GM03348 (cell line): ENCODE data around the gene SH3BGRL.

Experiments
- DNase-seq: peaks from one replicate; pipeline ENCODE4 v3.0.0; 2012; ENCODE audit warnings: low spot score

The SH3BGRL gene

DNA sequence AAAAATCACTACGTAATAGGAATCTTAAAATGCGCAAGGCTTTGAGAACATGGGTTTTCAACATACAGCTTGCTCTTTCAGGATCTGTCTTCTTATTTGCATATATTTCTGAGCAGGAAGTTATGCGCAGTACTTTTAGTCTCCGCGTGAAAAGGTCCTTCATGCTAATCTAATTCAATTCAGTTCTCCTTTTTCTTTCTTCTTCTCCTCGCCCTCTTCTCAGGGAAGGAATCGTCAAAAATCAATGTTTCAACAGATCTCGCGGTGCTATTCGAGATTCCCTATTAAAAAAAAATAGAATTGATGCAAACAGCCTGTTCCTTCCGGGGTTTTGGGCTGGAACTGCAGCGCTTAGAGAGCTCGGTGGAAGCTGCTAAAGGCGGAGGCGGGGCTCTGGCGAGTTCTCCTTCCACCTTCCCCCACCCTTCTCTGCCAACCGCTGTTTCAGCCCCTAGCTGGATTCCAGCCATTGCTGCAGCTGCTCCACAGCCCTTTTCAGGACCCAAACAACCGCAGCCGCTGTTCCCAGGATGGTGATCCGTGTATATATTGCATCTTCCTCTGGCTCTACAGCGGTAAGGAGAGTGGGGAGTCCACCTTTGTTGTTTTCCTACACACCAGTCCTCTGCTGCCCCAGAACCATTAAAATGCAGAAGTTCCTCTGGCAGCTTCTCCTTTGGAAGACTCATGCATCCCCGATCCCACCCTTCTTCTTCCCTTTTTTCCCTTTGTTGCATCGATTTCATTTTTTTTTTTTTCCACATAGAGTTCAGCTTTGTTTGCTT is at the start of gene SH3BGRL, which contains the start of gene HMGN5:
TSS of gene SH3BGRL (plus strand) at position 432 of the 785 bp plus-strand sequence. CDS start at position 531, 99 bp downstream.
TSS of gene HMGN5 (minus strand) at position 243 of the 785 bp plus-strand sequence. CDS start 80,364 bp downstream, outside the sequence.
- peak; percentile 81 for DNase-seq

DNA sequence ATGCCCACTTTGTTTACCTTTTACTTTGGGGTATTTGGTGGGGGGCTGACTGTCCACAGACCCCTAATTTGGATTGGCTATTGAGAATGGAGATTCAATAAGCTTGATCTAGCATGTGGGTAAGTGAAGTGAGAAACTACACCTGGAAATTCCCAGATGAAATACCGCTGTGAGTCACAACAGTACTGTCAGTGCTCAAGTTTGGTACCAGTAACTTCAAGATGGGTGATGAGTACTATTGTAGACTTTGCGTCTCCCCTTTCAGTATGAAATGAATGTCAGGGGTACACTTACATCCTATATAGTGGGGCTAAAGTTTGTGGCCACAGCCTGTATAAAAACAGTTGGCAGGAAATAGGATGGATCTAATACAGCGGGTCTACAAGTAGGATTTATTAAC is 33.5 kb upstream of the SH3BGRL start:
- DNase-seq = no peak

DNA sequence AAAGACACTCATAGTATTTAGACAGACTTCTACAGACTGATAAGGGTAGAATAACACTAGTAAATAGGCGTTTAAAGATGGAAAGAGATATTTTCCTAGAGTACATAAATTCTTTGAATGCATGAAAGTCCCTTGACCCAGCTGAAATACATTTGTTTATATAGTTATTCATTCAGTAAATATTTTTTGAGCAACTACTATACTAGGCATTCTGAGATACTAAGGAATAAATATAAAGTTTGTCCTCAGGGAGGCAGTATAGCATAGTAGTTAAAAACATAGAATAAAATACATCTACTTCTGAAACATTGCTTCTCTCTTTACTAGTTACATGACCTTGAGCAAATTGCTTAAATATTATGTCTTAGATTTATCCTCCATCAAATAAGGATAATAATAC is 27.6 kb upstream of the SH3BGRL start:
- peak; percentile 22 for DNase-seq

DNA sequence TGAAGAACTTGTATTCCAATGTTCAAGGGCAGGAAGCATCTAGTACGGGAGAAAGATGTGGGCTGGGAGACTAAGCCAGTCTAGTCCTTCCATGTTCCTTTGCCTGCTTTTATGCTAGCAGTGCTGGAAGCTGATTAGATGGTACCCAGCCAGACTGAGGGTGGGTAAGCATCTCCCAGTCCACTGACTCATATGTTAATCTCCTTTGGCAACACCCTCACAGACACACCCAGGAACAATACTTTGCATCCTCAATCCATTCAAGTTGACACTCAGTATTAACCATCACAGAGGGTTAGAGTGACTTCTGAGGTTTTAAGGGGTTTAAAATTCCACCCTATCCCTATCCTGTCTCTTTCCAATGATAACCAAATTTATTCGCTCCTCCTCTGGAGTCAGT is 6.6 kb upstream of the SH3BGRL start:
- DNase-seq = no peak

DNA sequence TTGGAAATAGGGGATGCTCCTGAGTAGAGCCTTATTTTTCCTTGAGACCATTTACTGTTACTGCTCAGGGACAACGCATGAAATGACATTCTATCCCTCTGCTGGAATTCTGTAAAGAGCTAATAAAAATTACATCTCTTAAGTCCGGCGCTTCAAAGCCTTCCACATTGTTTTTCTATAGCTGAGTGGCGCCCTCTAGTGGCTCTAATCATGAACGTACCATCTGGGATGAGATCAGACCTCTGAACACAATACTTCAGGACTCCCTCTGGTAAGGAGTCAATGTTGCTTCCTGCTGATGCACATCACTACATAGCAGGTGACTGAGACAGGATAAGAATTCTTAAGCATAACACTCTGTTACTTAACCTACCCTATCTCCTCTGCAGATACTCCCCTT is 6.2 kb upstream of the SH3BGRL start:
- peak; percentile 32 for DNase-seq

DNA sequence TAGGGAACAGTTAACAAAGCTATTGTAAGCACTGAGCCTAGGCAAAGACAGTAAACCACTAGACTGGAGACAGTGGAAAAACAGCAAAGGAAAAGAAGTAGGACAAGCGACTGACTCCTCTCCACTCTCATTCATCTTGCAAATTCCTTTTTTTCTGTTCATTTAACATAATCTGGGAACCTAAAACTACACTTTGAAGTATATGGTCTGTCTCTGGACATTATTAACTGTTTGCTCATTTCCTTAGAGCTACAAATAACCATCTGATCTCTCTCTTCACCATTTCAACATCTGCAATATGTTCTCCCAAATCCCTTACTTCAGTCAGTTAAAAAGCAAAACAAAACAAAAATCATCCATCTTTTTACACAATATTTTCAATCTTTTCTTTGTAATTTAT is 831 bp upstream of the SH3BGRL start:
- no peak for DNase-seq

DNA sequence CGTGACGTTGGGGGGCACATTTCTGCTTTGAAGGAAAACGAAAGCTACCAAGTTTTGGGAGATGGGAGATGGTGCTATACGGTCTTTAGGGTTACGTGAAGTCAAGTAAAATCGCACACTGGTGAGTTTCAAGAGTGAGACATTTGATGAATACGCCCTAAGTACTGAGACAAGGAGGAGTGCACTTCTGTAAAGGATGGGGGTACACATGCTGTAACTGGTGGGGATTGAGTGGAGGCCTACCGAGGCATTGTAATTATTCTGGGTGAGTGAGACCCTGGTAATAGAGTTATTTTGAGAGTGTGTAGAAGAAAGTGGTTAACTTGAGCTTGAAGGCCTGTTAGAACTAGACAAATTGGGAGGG is 536 bp downstream of the SH3BGRL start:
- peak; percentile 3 for DNase-seq

DNA sequence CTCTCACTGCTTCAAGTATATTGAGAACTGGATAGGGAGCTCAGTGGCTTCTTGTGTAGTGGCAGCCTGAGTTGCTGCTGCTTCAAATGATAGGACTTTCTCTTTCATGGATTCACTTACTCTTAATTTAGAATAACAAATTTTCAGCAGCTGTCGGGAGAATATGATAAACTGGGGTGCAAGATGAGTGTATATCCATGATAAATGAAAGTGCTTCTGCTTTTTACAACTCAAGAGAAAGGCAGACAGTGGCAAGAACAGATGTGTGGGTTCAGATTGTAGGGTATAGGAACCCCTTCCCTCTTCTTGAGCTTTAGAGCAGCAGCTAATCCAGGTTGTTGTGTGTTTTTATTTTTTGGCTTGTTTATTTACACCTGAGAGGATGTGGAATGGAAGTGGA is 1.0 kb downstream of the SH3BGRL start:
- DNase-seq = no peak

DNA sequence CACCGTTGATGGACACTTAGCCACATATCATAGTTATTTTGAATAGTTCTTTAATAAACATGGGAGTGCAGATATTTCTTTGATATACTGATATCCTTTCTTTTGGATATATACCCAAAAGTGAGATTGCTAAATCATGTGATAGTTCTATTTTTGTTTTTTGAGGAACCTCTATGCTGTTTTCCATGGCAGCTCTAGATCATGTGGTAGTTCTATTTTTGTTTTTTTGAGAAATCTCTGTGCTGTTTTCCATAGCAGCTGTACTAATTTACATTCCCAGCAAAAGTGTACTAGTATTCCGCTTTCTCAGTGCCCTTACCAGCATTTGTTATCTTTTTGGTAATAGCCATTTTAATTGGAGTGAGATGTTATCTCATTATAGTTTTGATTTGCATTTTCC is 3.6 kb downstream of the SH3BGRL start:
- no peak for DNase-seq

DNA sequence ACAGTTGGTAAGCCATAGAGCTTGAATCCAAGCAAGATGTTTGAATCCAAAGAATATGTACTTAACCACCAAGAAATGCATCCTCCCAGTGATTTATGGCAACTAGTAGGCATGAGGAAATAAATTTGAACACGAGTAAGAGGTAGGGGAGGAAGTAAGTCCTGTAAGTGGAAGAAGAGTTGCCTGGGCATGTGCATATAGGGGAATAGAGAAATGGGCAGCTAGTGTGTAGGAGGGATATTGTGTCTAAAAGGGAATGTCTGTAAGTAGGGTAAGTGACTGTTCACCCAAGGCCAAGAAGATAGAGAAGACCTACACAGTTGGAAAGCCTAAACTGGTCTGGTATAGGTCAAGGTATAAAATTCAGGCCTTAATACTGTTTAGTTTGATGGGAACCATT is 4.6 kb downstream of the SH3BGRL start:
- no peak for DNase-seq

DNA sequence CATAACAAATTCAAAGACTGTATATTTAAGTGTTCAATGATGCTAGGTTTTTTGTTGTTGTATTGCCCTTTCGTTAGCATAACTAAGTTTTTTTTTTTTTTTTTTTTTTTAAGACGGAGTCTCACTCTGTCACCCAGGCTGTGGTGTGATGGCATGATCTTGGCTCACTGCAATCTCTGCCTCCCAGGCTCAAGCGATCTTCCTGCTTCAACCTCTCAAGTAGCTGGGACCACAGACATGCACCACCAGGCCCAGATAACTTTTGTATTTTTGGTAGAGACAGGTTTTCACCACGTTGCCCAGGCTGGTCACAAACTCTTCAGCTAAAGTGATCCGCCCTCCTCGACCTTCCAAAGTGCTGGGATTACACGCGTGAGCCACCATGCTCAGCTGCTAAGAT is 7.0 kb downstream of the SH3BGRL start:
- no peak for DNase-seq

DNA sequence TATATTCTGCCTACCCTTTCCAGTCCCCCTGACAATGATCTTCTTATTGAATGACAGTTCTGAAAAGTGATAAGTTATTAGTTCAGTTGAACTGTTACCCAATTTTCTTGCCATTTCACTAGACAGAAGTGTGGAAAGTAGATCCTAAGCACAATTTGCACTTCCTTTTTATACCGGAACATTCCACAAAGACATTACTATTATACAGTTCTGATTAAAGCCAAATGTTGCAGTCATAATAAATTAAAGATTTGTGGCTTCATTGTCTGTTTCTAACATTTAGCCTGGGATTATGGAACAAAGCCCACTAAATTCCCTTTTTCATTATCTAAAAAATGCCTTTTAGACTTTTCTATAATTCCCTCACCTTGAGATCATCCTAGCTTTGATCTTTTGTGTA is 13.8 kb downstream of the SH3BGRL start:
- DNase-seq = no peak

DNA sequence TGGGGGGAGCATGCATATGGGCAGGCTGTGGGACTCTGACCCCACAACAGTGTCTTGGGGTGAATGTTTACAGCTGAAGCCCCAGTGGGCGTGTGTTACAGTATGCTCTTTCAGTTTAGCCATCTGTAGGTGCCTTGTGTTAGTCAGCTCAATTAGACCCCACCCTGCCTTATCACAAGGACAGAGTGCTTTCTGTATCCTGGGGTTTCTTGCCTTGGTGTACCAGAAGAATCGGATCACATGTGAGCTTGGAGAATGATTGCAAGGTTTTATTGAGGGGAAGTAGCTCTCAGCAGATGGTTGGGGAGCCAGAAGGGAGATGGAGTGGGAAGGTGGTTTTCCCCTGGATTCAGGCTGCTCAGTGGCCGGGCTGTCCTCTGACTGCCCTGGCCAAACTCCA is 27.3 kb downstream of the SH3BGRL start:
- no peak for DNase-seq

DNA sequence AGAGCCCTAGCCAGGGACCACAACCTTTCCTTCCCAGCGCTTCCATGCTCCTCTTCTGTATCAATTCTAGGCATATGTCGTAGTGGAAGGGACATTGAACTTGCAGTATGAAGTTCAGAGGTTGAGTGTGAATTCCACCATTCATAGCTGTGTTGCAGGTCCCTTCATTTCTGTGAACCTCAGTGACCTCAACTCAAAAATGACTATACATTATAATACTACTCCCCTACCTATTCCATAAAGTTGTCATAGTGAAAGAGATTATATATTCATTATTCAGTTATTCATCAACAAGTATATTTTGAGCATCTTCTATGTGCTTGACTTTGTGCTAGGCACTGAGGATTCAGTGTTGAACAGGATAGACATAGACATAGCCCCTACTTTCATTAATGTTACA is 28.0 kb downstream of the SH3BGRL start:
- DNase-seq = no peak

DNA sequence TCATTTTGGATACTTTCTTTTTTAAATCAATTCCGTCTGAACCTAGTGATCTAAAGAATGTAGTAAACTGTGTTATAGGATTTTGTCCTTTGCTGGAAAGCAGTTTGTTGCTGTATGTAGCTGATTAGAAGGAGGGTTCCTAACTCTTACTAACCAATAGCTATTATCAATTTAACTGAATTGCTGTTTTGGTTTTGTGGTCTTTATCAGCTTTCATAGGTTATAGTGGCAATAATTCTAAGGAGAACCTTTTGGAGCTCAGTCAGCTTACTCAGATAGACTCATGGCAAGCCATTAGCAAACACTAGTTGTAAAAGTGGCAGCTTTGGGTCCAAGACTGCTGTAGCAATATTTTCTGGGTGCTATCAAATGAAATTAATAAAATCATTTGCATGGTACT is 29.6 kb downstream of the SH3BGRL start:
- DNase-seq = no peak

DNA sequence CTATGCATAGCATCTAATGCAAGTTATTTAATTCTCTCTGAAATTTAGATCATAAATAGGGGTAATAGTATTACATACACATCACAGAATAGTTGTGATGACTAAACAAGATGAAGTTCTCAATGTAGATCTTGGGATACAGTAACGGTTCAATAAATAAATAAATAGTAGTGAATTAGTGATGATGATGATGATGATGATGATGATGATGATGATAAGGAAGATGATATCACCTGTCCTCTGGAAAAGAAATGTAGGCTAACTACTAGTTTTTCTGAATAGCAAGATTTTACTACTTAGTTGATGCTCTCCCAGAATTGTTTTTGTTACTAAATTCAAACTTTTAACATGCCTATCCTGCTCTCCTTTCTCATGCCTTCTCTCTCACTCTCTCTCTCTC is 30.3 kb downstream of the SH3BGRL start:
- no peak for DNase-seq

DNA sequence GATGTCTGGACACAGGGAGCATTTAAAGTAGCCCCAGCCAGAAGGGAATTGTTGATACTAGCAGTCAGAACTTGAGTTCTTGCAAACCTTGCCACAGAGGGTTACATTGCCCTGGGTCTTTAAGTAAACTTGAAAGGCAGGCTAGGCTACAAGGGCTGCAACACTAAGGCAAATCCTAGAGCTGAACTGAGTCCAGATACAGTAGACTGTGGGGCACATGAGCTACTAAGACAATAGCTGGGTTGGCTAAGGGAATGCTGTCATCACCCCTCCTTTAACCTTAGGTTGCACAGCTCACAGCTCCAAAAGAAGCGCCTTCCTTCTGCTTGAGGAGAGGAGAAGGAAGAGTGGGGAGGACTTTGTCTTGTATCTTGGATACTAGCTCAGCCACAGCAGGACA is 35.6 kb downstream of the SH3BGRL start:
- no peak for DNase-seq

DNA sequence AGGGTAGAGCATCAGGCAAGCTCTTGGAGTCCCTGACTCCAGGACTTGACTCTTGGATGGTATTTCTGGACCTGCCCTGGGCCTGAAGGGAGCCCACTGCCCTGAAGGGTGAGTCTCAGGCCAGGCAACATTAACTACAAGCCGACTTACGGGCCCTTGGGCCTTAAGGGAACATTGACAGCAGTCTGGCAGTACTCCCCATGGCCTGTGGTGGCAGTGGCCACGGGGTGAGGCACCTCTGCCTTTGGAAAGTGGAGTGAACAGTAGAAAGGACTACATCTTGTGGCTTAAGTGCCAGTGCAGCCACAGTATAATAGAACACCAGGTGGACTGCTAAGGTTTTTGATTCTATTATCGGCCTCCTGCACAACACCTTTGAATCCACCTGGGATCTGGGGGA is 36.3 kb downstream of the SH3BGRL start:
- no peak for DNase-seq

DNA sequence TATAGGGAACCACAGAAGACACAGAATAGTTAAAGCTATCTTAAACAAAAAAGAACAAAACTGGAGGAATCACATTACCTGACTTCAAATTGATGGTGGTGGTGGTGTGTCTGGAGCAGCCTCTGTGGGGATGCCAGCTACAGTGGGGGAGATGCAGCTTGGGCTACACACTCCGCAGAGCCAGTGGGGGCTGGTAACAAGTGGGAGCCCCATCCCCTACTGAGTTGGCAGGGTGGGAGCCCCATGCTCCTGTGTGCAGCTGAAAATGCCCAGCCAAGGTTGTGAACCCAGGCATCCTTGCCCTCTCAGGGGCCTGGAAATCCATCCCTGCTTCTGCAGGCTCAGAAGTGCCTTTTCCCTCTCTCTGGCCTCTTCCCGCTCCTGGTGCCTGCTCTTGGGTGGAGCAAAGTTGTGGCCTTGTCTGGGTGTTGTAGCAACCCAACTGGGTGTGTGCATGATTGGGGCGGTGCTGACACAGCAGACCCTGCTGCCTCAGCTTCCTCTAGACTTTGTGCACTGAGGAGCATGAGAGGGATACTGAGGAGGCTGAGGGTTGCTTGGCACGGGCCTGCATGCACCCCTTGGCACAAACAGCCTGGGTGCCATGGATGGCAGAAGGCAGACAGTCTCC is 38.9 kb downstream of the SH3BGRL start:
- DNase-seq = no peak

DNA sequence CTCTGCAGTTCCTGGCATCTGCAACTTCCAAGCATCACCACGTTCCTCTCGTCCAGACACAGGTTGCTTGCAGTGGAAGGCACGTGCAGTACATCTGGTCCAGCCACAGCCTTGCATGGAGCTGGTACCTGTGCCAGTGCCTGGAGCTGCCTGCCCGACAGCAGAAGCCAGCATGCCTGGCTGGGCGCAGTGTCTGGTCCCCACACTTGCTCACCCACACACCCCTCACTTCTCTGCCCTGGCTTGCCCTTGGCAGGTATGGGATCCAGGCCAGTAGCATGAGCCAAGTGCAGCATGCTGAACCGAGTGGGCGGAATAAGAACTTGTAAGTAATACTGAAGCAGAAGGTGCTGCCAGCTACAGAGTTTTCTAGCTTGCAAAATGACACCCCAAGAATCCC is 39.9 kb downstream of the SH3BGRL start:
- no peak for DNase-seq

DNA sequence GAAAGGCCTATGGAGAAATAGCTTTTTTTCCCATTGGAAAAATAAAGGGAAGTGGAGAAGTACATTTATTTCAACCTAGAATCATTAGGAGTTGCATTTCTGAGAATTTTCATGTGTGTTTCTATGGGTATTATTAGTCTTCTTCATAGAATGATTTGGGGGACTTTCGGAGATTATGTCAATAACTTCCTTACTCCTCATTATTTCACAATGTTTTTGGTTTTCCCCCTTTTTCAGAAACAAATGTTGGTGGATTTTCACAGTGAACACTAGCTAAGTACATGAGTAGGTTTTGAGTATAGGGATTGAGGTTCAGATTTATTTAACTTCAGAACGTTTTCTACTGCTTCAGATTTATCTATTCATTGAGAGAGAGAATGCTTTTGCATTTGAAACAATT is 54.0 kb downstream of the SH3BGRL start:
- no peak for DNase-seq

DNA sequence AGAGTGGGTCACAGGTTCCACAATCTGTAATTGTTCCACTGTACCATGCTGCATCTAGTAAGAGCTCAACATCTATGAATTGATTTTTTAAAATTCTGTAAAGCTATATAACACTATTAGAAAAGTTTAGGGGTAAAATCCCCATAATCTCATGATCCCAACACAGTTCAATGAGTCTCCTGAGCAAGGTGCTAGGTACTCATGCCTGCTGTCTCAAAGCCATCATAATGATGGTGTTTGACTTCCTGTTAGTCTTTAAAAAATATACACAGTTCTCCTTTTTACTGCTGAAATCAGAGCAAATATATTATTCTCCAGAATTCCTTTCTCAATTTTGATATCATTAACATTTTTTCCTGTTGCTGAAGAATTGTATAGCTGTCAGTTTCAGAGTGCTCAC is 55.9 kb downstream of the SH3BGRL start:
- no peak for DNase-seq

DNA sequence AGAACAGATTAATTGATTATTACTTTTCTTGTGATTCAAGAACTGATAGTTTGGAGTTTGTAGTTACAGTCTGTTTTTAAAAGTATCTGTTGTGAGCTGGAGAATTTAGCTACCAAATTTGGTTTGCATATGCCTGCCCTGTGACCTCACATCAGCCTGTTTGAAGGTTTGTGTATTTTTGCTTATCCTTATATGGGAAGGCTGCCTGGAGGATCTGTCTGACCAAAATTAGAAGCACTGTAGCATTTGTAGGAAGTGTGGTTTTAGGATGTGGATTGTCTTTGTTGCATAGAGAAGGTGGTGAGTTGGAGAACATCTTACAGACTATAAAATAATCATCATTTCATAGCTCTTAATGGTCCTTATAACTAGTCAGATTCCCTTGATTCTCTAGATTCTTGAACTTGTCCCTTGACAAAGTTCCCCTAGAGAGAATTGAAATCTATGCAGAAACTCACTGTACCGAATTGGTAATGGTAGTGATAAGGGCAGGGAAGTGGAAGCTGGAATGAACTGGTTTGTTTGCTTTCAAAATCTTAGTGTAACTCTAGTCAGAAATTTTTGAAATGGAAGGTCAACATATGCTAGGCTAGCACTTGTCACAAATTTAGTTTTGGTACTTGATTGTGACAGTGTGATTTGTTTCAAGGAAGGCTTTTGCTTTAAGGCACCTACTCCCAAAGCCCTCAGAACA is 57.3 kb downstream of the SH3BGRL start:
- DNase-seq = peak; percentile 6
